ENCODE results near the gene FCRLB.

DNA sequence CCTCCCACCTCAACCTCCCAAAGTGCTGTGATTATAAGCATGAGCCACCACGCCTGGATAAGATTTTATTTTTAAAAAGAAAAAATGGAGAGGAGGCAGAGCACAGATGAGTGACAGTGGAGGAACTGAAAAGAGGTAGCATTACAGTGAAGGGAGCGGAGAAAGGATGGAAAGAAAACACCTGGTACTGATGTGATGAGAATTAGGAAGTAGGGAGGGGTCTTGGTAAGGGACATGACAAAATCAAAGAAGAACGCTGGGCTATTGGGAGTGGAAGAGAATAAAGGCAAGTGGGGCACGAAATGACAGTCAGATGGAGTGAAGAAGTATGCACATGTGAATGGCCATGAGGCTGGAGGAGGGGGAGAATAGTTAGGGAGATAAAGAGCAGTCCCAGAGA is 12.0 kb upstream of the FCRLB start:
- TF ChIP-seq CTCF (IDR thresholded peaks at IDR 0.05) (no peak), POLR2A (IDR thresholded peaks at IDR 0.05) (no peak)
